Measurements from ENCODE around the gene TTLL6.

Gene TTLL6

GRCh38 chr17:48835971-48836370 lies 18.9 kb upstream of the TTLL6 start:
- TF ChIP-seq EZH2 (IDR thresholded peaks at IDR 0.05; ENCODE audit: borderline replicate concordance, low read length) (no peak), CTCF (IDR thresholded peaks at IDR 0.05; ENCODE audit: low read length) (no peak)
- H4K20me1 ChIP-seq (ENCODE audit: insufficient read depth, low read length), result 0 out of 2 replicates have a peak, but pooled peaks cover 2% of the 10 kb centered on the region
- H3K9me3 ChIP-seq (ENCODE audit: low read length), result no peaks in the 10 kb centered on the region
- H3K9me2 ChIP-seq (ENCODE audit: low read depth, low read length), result no peaks in the 10 kb centered on the region
- H3K36me3 ChIP-seq (ENCODE audit: insufficient read depth, low read length), result no peaks in the 10 kb centered on the region
- peaks cover 5% of the 10 kb centered on the region for H3K4me1 ChIP-seq (ENCODE audit: insufficient read depth, low read length, severe bottlenecking)
- H3K4me2 ChIP-seq (ENCODE audit: low read length), result no peak overlapping the region
- no peak overlapping the region for H3K27ac ChIP-seq (ENCODE audit: low read depth, low read length, poor library complexity, severe bottlenecking)
- H3K79me2 ChIP-seq (ENCODE audit: insufficient read depth, low read length), result no peaks in the 10 kb centered on the region
- no peak overlapping the region for H3K9ac ChIP-seq (ENCODE audit: low read length)
- no peaks in the 10 kb centered on the region for H3F3A ChIP-seq (ENCODE audit: insufficient read depth, low read length)
- H2AFZ ChIP-seq (ENCODE audit: low read length), result no peak overlapping the region
- no peak overlapping the region for H3K4me3 ChIP-seq (ENCODE audit: low read depth, low read length, poor library complexity, severe bottlenecking)
- no peaks in the 10 kb centered on the region for H3K27me3 ChIP-seq (ENCODE audit: insufficient read depth, low read length)

DNA sequence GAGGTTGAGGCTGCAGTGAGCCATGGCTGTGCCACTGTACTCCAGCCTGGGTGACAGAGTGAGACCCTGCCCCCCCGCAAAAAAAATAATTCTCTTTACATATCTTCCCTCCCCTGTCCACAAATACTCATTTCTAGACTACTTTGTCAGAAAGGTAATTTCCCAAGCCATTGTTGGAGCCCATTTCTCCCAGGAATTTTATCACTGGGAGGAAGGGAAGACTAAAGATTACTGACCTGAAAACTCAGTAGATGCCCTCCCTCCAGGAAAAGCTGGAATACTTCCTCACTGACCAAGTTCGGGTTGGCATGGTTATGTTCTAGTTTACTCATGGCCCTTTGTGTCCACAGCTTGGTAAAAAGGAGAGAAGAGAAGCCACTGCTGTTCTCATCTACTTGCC lies 17.9 kb upstream of the TTLL6 start:
- H3K4me1 ChIP-seq (ENCODE audit: insufficient read depth, low read length, severe bottlenecking), result peaks cover 5% of the 10 kb centered on the region
- H2AFZ ChIP-seq (ENCODE audit: low read length), result no peak overlapping the region
- no peak overlapping the region for H3K9ac ChIP-seq (ENCODE audit: low read length)
- no peak overlapping the region for H3K4me2 ChIP-seq (ENCODE audit: low read length)
- no peaks in the 10 kb centered on the region for H3K9me2 ChIP-seq (ENCODE audit: low read depth, low read length)
- no peak overlapping the region for H3K4me3 ChIP-seq (ENCODE audit: low read depth, low read length, poor library complexity, severe bottlenecking)
- 0 out of 2 replicates have a peak, but pooled peaks cover 2% of the 10 kb centered on the region for H4K20me1 ChIP-seq (ENCODE audit: insufficient read depth, low read length)
- no peaks in the 10 kb centered on the region for H3K9me3 ChIP-seq (ENCODE audit: low read length)
- H3K27ac ChIP-seq (ENCODE audit: low read depth, low read length, poor library complexity, severe bottlenecking), result no peak overlapping the region
- TF ChIP-seq CTCF (IDR thresholded peaks at IDR 0.05; ENCODE audit: low read length), result no peak
- no peak for TF ChIP-seq EZH2 (IDR thresholded peaks at IDR 0.05; ENCODE audit: borderline replicate concordance, low read length)
- H3K79me2 ChIP-seq (ENCODE audit: insufficient read depth, low read length), result no peaks in the 10 kb centered on the region
- H3F3A ChIP-seq (ENCODE audit: insufficient read depth, low read length), result no peaks in the 10 kb centered on the region
- no peaks in the 10 kb centered on the region for H3K36me3 ChIP-seq (ENCODE audit: insufficient read depth, low read length)
- no peaks in the 10 kb centered on the region for H3K27me3 ChIP-seq (ENCODE audit: insufficient read depth, low read length)

- Histone ChIP-seq H3K9me2 (ENCODE audit: low read depth, low read length) (no peaks in the 10 kb centered on the region), H4K20me1 (ENCODE audit: insufficient read depth, low read length) (0 out of 2 replicates have a peak, but pooled peaks cover 2% of the 10 kb centered on the region), H2AFZ (ENCODE audit: low read length) (peak overlapping the region; percentile 11; the same call in 1 of the 2 replicates), H3K9me3 (ENCODE audit: low read length) (no peaks in the 10 kb centered on the region), H3K27ac (ENCODE audit: low read depth, low read length, poor library complexity, severe bottlenecking) (no peak overlapping the region), H3K4me2 (ENCODE audit: low read length) (peak overlapping the region; percentile 70), H3K4me3 (ENCODE audit: low read depth, low read length, poor library complexity, severe bottlenecking) (peak overlapping the region; percentile 79), H3K4me1 (ENCODE audit: insufficient read depth, low read length, severe bottlenecking) (peaks cover 5% of the 10 kb centered on the region), H3K36me3 (ENCODE audit: insufficient read depth, low read length) (no peaks in the 10 kb centered on the region), H3K9ac (ENCODE audit: low read length) (peak overlapping the region; percentile 69), H3K79me2 (ENCODE audit: insufficient read depth, low read length) (no peaks in the 10 kb centered on the region), H3F3A (ENCODE audit: insufficient read depth, low read length) (no peaks in the 10 kb centered on the region), H3K27me3 (ENCODE audit: insufficient read depth, low read length) (no peaks in the 10 kb centered on the region)
- TF ChIP-seq CTCF (IDR thresholded peaks at IDR 0.05; ENCODE audit: low read length) (no peak), EZH2 (IDR thresholded peaks at IDR 0.05; ENCODE audit: borderline replicate concordance, low read length) (no peak)
Measured at GRCh38 chr17:48831549-48831883, 14.5 kb upstream of the TTLL6 start.
